ENCODE results near the gene ELK4.

ELK4 gene

DNA sequence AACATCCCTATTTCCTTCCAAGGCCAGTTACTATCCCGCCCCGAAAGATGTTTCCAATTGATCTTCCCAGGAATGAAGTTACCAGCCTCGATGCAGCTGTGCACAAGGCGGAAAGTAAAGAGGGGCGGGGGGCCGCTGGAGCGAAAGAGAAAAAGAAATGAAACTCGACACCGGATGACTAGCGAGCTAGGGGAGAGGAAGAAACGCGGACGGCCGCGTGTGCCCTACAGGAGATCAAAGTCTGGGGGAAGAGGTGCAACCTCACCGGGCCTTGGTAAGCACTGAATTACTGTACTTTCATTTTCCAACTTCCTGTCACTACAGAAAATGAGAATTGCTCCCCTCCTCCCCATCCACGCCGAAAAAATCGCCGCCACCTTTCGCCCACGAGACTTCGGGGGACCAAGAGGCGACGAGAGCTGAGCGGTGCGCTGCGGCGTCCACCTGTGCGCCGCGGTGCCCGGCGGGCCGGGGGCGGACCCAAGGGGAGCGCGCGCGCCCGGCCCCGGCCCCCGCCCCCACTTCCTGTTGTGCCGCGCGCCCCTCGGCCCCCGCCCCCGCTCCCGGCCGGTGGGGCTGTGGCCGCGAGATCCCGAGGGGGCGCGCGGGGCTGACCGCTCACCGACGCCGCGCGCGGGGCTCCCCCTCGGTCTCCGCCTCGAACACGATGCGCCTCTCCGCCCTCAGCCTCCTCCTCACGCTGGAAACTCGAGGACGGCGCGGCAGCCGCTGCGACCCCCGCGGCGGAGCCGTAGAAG, 622 bp downstream of the ELK4 start:
- TF ChIP-seq, protein P1, sequence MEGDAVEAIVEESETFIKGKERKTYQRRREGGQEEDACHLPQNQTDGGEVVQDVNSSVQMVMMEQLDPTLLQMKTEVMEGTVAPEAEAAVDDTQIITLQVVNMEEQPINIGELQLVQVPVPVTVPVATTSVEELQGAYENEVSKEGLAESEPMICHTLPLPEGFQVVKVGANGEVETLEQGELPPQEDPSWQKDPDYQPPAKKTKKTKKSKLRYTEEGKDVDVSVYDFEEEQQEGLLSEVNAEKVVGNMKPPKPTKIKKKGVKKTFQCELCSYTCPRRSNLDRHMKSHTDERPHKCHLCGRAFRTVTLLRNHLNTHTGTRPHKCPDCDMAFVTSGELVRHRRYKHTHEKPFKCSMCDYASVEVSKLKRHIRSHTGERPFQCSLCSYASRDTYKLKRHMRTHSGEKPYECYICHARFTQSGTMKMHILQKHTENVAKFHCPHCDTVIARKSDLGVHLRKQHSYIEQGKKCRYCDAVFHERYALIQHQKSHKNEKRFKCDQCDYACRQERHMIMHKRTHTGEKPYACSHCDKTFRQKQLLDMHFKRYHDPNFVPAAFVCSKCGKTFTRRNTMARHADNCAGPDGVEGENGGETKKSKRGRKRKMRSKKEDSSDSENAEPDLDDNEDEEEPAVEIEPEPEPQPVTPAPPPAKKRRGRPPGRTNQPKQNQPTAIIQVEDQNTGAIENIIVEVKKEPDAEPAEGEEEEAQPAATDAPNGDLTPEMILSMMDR (IDR thresholded peaks at IDR 0.05; ENCODE audit: low read depth, low read length, missing control alignments) = no peak
- H3K4me3 ChIP-seq (ENCODE audit: low read depth, low read length) = peak overlapping the region; percentile 77
- peak; percentile 65 for DNase-seq (ENCODE audit: low read depth)
- in situ Hi-C loops (cut with HindIII; ENCODE audit: low sequenced_read_pairs) = loop anchor here (5.0 kb wide), 1 partner anchor 39 kb away; no protein-coding TSS in a partner anchor

DNA sequence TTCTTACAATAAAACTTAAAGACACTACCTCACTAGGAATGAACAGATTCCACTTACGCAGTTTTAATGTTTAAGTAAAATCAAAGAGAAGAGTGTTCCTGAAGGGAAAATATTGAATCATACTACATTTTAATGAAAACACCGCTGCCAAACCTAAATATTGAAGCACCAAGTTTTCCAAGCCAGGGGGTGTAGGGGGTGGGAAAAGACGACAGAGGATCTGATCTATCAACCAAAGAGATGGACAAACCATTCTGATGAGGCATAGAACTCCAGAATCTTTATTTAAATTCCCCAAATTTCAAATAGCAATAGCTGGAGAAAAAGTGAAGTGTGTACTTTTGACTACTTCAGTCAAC, 1.2 kb downstream of the ELK4 start:
- H3K4me3 ChIP-seq (ENCODE audit: low read depth, low read length) = peak overlapping the region; percentile 77
- TF ChIP-seq, protein P1 (IDR thresholded peaks at IDR 0.05; ENCODE audit: low read depth, low read length, missing control alignments) = no peak
- in situ Hi-C loops (cut with HindIII; ENCODE audit: low sequenced_read_pairs) = loop anchor here (5.0 kb wide), 1 partner anchor 38 kb away; no protein-coding TSS in a partner anchor
- no peak for DNase-seq (ENCODE audit: low read depth)

DNA sequence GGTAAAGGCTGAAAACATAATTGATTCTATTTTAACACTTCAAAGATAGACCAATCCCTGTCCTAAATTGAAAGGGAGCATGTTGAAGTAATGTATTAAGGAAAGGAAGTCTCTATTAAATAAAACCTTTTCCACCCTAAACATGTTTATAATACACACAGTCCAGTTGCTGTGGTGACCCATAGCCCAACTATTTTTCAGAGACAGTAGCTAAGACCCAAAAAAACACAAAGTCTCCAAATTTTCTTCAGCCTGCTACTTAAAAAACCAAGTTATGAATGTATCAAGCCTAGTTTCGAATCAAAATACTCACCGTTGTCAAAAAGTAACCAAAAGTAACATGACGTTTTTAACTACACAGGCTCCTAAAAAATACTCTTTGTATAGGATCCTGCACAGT, 1.6 kb downstream of the ELK4 start:
- peak overlapping the region; percentile 77 for H3K4me3 ChIP-seq (ENCODE audit: low read depth, low read length)
- TF ChIP-seq, protein P1 (IDR thresholded peaks at IDR 0.05; ENCODE audit: low read depth, low read length, missing control alignments) = no peak
- in situ Hi-C loops (cut with HindIII; ENCODE audit: low sequenced_read_pairs) = loop anchor here (5.0 kb wide), 1 partner anchor 38 kb away; no protein-coding TSS in a partner anchor
- DNase-seq (ENCODE audit: low read depth) = peak; percentile 8

DNA sequence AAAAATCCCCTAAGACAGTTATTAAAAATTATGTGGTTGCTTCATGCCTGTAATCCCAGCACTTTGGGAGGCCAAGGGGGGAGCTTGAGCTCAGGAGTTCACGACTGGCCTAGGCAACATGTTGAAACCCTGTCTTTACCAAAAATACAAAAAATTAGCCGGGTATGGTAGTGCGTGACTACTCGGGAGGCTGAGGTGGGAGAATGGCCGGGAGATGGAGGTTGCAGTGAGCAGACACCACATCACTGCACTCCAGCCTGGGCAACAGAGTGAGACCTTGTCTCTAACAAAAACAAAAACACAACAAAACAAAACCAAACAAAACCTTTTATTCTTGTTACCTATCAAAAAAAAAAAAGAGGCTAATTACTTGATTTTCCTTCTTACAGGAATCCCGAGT, 2.1 kb downstream of the ELK4 start:
- TF ChIP-seq, protein P1 (IDR thresholded peaks at IDR 0.05; ENCODE audit: low read depth, low read length, missing control alignments) = no peak
- no peak for DNase-seq (ENCODE audit: low read depth)
- H3K4me3 ChIP-seq (ENCODE audit: low read depth, low read length) = peak overlapping the region; percentile 77
- in situ Hi-C loops (cut with HindIII; ENCODE audit: low sequenced_read_pairs) = loop anchor here (5.0 kb wide), 1 partner anchor 37 kb away; no protein-coding TSS in a partner anchor

DNA sequence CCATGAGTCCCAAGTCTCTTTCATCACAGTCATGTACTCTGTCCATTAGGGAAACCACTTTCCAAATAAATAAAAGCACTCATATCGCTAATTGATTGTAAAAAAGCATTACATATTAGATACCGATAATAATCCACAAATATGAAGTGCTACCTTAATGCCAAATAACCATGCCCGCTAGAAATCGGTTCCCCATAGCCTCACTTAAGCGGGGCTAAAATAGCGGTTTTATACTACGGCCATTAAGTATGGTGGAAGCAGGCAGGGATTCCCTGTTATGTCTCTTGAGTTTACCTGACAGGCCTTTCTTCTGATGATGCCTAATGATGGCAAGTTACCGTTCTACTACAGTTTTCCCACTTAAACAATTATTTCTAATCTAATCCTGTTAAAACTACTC, 3.9 kb downstream of the ELK4 start:
- in situ Hi-C loops (cut with HindIII; ENCODE audit: low sequenced_read_pairs) = no loop called here
- DNase-seq (ENCODE audit: low read depth) = no peak
- no peak overlapping the region for H3K4me3 ChIP-seq (ENCODE audit: low read depth, low read length)
- TF ChIP-seq, protein P1 (IDR thresholded peaks at IDR 0.05; ENCODE audit: low read depth, low read length, missing control alignments) = no peak

DNA sequence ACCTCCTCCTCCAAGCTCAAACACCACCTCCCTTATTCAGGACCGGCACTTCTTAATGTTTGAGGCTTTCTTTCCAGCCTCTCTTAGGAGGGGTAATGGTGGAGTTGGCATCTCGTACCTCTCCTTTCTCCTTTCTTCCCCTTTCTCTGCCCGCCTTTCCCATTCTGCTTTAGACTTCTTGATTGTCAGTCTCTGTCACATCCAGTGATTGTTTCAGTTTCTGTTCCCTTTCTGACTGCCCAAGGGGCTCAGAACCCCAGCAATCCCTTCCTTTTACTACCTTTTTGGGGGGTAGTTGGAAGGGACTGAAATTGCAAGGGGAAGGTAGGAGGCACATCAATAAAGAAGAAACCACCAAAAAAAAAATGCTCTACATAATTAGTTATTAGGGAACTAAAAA, 5.6 kb downstream of the ELK4 start:
- in situ Hi-C loops (cut with HindIII; ENCODE audit: low sequenced_read_pairs) = no loop called here
- TF ChIP-seq, protein P1 (IDR thresholded peaks at IDR 0.05; ENCODE audit: low read depth, low read length, missing control alignments) = no peak
- H3K4me3 ChIP-seq (ENCODE audit: low read depth, low read length) = no peak overlapping the region
- no peak for DNase-seq (ENCODE audit: low read depth)
